ENCODE data around the gene CACHD1. TPM values are rescaled to one million over a fixed set of nuclear protein-coding genes. Genes with fewer than 3 reads are reported as not detected.

The CACHD1 gene
- total RNA-seq, 4 donors from 2014 or later: 6.9 to 14.7 (median 11.6) TPM

DNA sequence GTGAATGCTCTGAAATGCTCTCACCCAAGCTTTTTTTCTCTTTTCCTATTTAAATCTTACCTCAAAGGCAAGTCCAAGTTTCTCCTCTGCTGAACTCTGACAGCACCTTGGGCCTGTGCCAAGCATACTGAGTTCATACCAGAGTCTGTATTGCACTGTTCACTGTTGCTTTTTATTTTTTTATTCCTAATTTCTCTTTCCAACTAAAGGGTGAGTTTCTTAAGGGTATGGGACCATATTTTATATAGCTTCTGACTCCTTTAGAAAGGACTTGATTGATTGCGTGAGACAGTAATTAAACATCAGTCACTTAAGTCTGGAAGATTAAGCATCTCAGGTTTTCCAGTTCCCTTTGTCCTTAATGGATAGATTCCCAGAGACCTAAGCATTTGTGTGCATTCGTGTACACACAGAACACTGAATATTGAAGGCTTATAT, 69.9 kb downstream of the CACHD1 start:
- H3K27me3 ChIP-seq: no peaks in the 10 kb centered on the region
- peak overlapping the region; percentile 66 for H3K27ac ChIP-seq
- H3K4me3 ChIP-seq: peak overlapping the region; percentile 27
- no peak for TF ChIP-seq POLR2A (IDR thresholded peaks at IDR 0.05)
- TF ChIP-seq, protein P1, sequence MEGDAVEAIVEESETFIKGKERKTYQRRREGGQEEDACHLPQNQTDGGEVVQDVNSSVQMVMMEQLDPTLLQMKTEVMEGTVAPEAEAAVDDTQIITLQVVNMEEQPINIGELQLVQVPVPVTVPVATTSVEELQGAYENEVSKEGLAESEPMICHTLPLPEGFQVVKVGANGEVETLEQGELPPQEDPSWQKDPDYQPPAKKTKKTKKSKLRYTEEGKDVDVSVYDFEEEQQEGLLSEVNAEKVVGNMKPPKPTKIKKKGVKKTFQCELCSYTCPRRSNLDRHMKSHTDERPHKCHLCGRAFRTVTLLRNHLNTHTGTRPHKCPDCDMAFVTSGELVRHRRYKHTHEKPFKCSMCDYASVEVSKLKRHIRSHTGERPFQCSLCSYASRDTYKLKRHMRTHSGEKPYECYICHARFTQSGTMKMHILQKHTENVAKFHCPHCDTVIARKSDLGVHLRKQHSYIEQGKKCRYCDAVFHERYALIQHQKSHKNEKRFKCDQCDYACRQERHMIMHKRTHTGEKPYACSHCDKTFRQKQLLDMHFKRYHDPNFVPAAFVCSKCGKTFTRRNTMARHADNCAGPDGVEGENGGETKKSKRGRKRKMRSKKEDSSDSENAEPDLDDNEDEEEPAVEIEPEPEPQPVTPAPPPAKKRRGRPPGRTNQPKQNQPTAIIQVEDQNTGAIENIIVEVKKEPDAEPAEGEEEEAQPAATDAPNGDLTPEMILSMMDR (IDR thresholded peaks at IDR 0.05): no peak
- TF ChIP-seq EP300 (IDR thresholded peaks at IDR 0.05): no peak
- no peak for TF ChIP-seq POLR2AphosphoS5 (IDR thresholded peaks at IDR 0.05)
- peak in 1 of 2 donors; percentile 73 for DNase-seq (ENCODE audit: low spot score in 2 of 2)
- no peaks in the 10 kb centered on the region for H3K9me3 ChIP-seq
- H3K36me3 ChIP-seq: no peaks in the 10 kb centered on the region
- whole genome bisulfite sequencing: 58% methylated on average over 2 of the region's 2 CpGs
- H3K4me1 ChIP-seq: peaks cover 34% of the 10 kb centered on the region

DNA sequence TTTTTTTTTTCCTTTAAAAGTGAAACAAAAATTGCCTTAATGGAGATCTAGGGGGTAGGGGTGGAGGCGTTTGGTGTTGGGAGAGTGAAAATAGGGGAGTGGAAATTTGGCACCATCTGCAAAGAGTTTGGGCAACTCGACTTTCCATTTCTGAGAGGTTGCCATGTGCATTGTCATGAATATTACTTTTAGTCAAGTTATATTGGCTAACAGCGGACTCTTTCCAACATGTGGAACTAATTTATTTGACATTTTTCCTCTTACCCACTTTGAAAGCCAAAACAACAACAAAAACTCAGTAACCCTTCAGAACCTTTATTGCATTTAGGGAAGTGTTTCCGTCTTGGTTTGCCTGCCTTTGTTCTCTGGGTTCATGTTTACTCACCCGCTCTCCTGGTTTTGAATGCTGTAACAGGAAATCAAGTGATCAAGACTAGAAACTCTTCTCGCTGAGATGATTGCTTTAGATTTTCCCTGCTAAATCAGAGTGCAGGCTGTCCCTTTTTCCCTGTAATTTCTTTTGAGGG, 70.4 kb downstream of the CACHD1 start:
- no peak for DNase-seq (ENCODE audit: low spot score in 2 of 2)
- Histone ChIP-seq H3K9me3 (no peaks in the 10 kb centered on the region), H3K4me1 (peaks cover 40% of the 10 kb centered on the region), H3K27me3 (no peaks in the 10 kb centered on the region), H3K27ac (peak overlapping the region; percentile 66), H3K4me3 (peak overlapping the region; percentile 27), H3K36me3 (no peaks in the 10 kb centered on the region)
- 39% methylated on average over 6 of the region's 6 CpGs for WGBS
- TF ChIP-seq, protein P1 (IDR thresholded peaks at IDR 0.05): no peak
- TF ChIP-seq EP300 (IDR thresholded peaks at IDR 0.05) (no peak), POLR2A (IDR thresholded peaks at IDR 0.05) (no peak), POLR2AphosphoS5 (IDR thresholded peaks at IDR 0.05) (no peak)

DNA sequence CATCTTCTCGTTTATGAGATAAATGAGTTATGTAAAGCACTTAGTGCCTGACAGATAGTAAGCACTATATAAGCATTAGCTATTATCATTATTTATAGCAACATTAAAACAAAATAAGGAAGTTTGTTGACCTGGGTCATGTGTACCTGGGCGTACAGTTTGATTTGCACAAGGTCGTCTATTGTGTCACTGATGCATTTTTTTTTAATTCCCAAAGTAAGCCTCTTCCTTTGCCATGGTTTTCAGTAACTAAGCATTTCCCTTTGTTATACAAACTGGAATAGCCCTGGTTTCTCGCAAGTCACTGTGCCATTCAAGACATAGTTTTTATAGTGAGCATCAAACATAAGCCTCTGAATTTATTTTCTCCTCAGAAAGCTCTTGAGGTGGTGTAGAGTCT, 72.2 kb downstream of the CACHD1 start:
- TF ChIP-seq EP300 (IDR thresholded peaks at IDR 0.05) (no peak), POLR2A (IDR thresholded peaks at IDR 0.05) (no peak), POLR2AphosphoS5 (IDR thresholded peaks at IDR 0.05) (no peak)
- TF ChIP-seq, protein P1 (IDR thresholded peaks at IDR 0.05): no peak
- Histone ChIP-seq H3K9me3 (no peaks in the 10 kb centered on the region), H3K4me1 (peaks cover 52% of the 10 kb centered on the region), H3K36me3 (no peaks in the 10 kb centered on the region), H3K27me3 (no peaks in the 10 kb centered on the region), H3K4me3 (no peak overlapping the region), H3K27ac (no peak overlapping the region)
- 75% methylated on average over 4 of the region's 4 CpGs for WGBS
- no peak for DNase-seq (ENCODE audit: low spot score in 2 of 2)

DNA sequence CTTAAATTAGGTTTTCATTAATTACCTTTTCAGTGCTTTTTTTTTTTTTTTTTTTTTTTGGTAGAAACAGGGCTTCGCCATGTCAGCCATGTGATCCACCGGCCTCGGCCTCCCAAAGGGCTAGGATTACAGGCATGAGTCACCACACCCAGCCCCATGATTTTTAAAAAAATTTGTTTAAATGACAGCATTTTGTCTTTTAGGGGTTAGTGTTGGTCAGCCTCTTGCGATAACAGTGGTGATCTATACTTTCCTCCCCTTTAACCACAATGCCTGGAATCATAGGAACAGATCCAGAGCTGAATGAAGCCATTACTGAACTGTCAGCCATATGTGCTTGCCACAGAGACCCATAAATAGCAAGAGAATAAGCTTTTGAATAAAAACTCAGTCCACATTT, 73.9 kb downstream of the CACHD1 start:
- 51% methylated on average over 4 of the region's 4 CpGs for WGBS
- peaks cover 59% of the 10 kb centered on the region for H3K4me1 ChIP-seq

DNA sequence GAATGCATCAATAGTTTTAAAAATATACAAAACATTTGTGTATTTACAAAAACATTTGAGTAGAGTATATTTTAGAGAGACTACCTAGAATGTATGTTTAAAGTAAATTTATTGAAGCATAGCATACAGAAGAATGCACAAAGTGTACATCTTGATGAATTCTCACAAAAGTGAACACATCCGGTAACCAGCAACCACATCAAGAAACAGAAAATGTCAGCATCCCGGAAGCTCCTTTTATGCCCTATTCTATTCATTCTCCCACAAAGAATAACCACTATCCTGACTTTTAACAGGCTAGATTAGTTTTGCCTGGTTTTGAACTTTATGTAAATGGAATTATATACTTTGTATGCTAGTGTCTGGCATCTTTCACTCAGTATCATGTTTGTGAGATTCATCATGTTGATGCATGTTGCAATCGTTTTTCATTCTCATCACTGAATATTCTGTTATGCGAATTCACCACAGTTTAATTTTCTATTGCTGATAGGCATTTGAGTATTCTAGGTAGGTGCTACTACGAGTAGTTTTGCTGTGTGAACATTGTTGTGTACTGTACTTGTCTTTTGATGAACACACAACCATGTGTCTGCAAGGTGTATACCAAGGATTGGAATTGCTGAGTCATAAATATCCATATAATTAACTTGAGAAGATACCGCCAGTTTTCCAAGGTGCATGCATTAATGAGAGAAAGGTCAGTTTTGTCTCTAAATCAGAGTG, 75.4 kb downstream of the CACHD1 start:
- H3K27ac ChIP-seq: no peak overlapping the region
- H3K4me1 ChIP-seq: peaks cover 51% of the 10 kb centered on the region

More for the DNA sequence above, 73.9 kb downstream of the CACHD1 start:
- H3K4me3 ChIP-seq: no peak overlapping the region
- no peaks in the 10 kb centered on the region for H3K9me3 ChIP-seq
- H3K27ac ChIP-seq: no peak overlapping the region
- no peaks in the 10 kb centered on the region for H3K36me3 ChIP-seq
- no peak for TF ChIP-seq EP300 (IDR thresholded peaks at IDR 0.05)
- no peak for TF ChIP-seq POLR2AphosphoS5 (IDR thresholded peaks at IDR 0.05)
- TF ChIP-seq, protein P1 (IDR thresholded peaks at IDR 0.05): no peak
- no peak for TF ChIP-seq POLR2A (IDR thresholded peaks at IDR 0.05)
- DNase-seq (ENCODE audit: low spot score in 2 of 2): no peak
- no peaks in the 10 kb centered on the region for H3K27me3 ChIP-seq

More for the DNA sequence above, 75.4 kb downstream of the CACHD1 start:
- Histone ChIP-seq H3K9me3 (no peaks in the 10 kb centered on the region), H3K27me3 (no peaks in the 10 kb centered on the region), H3K36me3 (no peaks in the 10 kb centered on the region), H3K4me3 (no peak overlapping the region)
- DNase-seq (ENCODE audit: low spot score in 2 of 2): no peak
- WGBS: 58% methylated on average over 6 of the region's 6 CpGs
- TF ChIP-seq POLR2AphosphoS5 (IDR thresholded peaks at IDR 0.05) (no peak), EP300 (IDR thresholded peaks at IDR 0.05) (no peak), POLR2A (IDR thresholded peaks at IDR 0.05) (no peak)
- TF ChIP-seq, protein P1 (IDR thresholded peaks at IDR 0.05): no peak
